NCI-H1048 (cell line): ENCODE data around the gene ZBTB42.

Source experiments
- DNase-seq: peaks from one replicate; lab custom pipeline; 2025; lab: John Stamatoyannopoulos, UW

Gene ZBTB42

GRCh38 chr14:104843442-104844305 is 42.8 kb downstream of the ZBTB42 start:
- no peak for DNase-seq

GRCh38 chr14:104844306-104845032 is 43.6 kb downstream of the ZBTB42 start:
- no peak for DNase-seq

- DNase-seq: no peak
Measured at GRCh38 chr14:104845033-104845666, 44.2 kb downstream of the ZBTB42 start.

- DNase-seq: no peak
Measured at GRCh38 chr14:104845834-104846441, 45.0 kb downstream of the ZBTB42 start.

DNA sequence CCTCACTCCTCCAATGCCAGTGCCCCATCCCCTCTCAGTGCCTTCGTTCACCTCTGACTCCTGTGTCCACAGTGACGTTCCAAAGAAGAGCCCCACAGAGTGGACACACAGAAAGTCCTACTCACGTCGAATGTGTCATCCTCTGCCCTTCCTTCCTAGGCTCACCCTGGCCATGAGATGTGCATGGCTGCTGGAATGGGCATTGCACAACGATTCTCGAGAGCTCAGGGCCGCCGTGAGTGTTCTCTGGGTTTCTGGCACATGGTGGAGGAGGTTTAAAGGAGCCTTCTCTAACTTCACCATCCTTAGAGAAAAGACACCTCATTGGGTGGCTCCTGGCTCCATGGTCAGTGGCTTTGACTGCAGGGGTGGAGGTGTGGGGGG is 51.4 kb downstream of the ZBTB42 start:
- no peak for DNase-seq
